Measurements from ENCODE around the gene JOSD2.
"Not testable (repeated sequence)": the region's sequence is repeated elsewhere in the genome, so short reads cannot be mapped to it uniquely, and the experiment has no call there.

JOSD2 gene

GRCh38 chr19:50547385-50548190, 36.6 kb upstream of the JOSD2 start:
- no peak for DNase-seq (ENCODE audit: low read depth in 2 of 2)

- DNase-seq (ENCODE audit: low read depth in 2 of 2), result no peak
Measured at GRCh38 chr19:50546527-50547221, 35.7 kb upstream of the JOSD2 start.

GRCh38 chr19:50542943-50543342, 32.0 kb upstream of the JOSD2 start:
- DNase-seq (ENCODE audit: low read depth in 2 of 2), result no peak

- peak; percentile 20 to 34 for DNase-seq (ENCODE audit: low read depth in 2 of 2)
Measured at GRCh38 chr19:50537769-50538230, 26.8 kb upstream of the JOSD2 start.

GRCh38 chr19:50537306-50537685, 26.3 kb upstream of the JOSD2 start:
- no peak for DNase-seq (ENCODE audit: low read depth in 2 of 2)

- no peak for DNase-seq (ENCODE audit: low read depth in 2 of 2)
Measured at GRCh38 chr19:50536662-50537305, 25.8 kb upstream of the JOSD2 start.

- no peak for DNase-seq (ENCODE audit: low read depth in 2 of 2)
Measured at GRCh38 chr19:50535672-50536187, 24.7 kb upstream of the JOSD2 start.

GRCh38 chr19:50534478-50534877, 23.5 kb upstream of the JOSD2 start:
- no peak for DNase-seq (ENCODE audit: low read depth in 2 of 2)

- DNase-seq (ENCODE audit: low read depth in 2 of 2), result no peak
Measured at GRCh38 chr19:50532952-50533351, 22.0 kb upstream of the JOSD2 start.

GRCh38 chr19:50531171-50531612, 20.2 kb upstream of the JOSD2 start:
- no peak for DNase-seq (ENCODE audit: low read depth in 2 of 2)

- not testable (repeated sequence) for DNase-seq (ENCODE audit: low read depth in 2 of 2)
Measured at GRCh38 chr19:50528052-50528451, 17.1 kb upstream of the JOSD2 start.

- no peak for DNase-seq (ENCODE audit: low read depth in 2 of 2)
Measured at GRCh38 chr19:50522881-50523280, 11.9 kb upstream of the JOSD2 start.

- no peak for DNase-seq (ENCODE audit: low read depth in 2 of 2)
Measured at GRCh38 chr19:50520822-50521465, 10.0 kb upstream of the JOSD2 start.

GRCh38 chr19:50519006-50519575, 8.1 kb upstream of the JOSD2 start:
- DNase-seq (ENCODE audit: low read depth in 2 of 2), result no peak

- DNase-seq (ENCODE audit: low read depth in 2 of 2), result no peak
Measured at GRCh38 chr19:50518091-50519005, 7.4 kb upstream of the JOSD2 start.

GRCh38 chr19:50517704-50518075, 6.7 kb upstream of the JOSD2 start:
- no peak for DNase-seq (ENCODE audit: low read depth in 2 of 2)

GRCh38 chr19:50516964-50517703, 6.1 kb upstream of the JOSD2 start:
- DNase-seq (ENCODE audit: low read depth in 2 of 2), result no peak

GRCh38 chr19:50516456-50516855, 5.5 kb upstream of the JOSD2 start:
- no peak for DNase-seq (ENCODE audit: low read depth in 2 of 2)

- no peak for DNase-seq (ENCODE audit: low read depth in 2 of 2)
Measured at GRCh38 chr19:50515168-50515561, 4.2 kb upstream of the JOSD2 start.
